Measurements from ENCODE around the gene EP300.
"Not testable (repeated sequence)": the region's sequence is repeated elsewhere in the genome, so short reads cannot be mapped to it uniquely, and the experiment has no call there.

EP300 gene

GRCh38 chr22:41106122-41106968 lies 14.0 kb downstream of the EP300 start:
- no peak for TF ChIP-seq CTCF (IDR thresholded peaks at IDR 0.05; ENCODE audit: insufficient read depth, low read depth, low read length, missing control alignments)
- no peak overlapping the region for H3K4me3 ChIP-seq (ENCODE audit: low read length)
- DNase-seq (ENCODE audit: low read depth), result no peak

- not testable (repeated sequence) for DNase-seq (ENCODE audit: low read depth); H3K4me3 ChIP-seq (ENCODE audit: low read length)
These were observed 14.6 kb downstream of the EP300 start for GRCh38 chr22:41106969-41107325.

GRCh38 chr22:41110968-41111367 lies 18.6 kb downstream of the EP300 start:
- H3K4me3 ChIP-seq (ENCODE audit: low read length), result no peak overlapping the region
- TF ChIP-seq CTCF (IDR thresholded peaks at IDR 0.05; ENCODE audit: insufficient read depth, low read depth, low read length, missing control alignments), result no peak
- DNase-seq (ENCODE audit: low read depth), result no peak

- H3K4me3 ChIP-seq (ENCODE audit: low read length), result no peak overlapping the region
- no peak for DNase-seq (ENCODE audit: low read depth)
- no peak for TF ChIP-seq CTCF (IDR thresholded peaks at IDR 0.05; ENCODE audit: insufficient read depth, low read depth, low read length, missing control alignments)
These were observed 23.9 kb downstream of the EP300 start for GRCh38 chr22:41116342-41116741.

DNA sequence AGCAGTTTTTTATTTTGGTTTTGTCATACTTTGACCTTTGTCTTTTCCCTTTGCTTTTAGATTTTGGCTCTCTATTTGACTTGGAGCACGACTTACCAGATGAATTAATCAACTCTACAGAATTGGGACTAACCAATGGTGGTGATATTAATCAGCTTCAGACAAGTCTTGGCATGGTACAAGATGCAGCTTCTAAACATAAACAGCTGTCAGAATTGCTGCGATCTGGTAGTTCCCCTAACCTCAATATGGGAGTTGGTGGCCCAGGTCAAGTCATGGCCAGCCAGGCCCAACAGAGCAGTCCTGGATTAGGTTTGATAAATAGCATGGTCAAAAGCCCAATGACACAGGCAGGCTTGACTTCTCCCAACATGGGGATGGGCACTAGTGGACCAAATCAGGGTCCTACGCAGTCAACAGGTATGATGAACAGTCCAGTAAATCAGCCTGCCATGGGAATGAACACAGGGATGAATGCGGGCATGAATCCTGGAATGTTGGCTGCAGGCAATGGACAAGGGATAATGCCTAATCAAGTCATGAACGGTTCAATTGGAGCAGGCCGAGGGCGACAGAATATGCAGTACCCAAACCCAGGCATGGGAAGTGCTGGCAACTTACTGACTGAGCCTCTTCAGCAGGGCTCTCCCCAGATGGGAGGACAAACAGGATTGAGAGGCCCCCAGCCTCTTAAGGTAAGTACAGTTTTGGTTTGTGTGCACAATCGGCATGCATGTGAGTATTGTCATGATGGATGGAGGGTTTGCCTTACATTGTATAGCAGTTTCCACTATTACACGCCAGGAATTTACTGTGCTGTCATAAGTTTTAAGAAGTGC lies 25.0 kb downstream of the EP300 start:
- no peak overlapping the region for H3K4me3 ChIP-seq (ENCODE audit: low read length)
- no peak for TF ChIP-seq CTCF (IDR thresholded peaks at IDR 0.05; ENCODE audit: insufficient read depth, low read depth, low read length, missing control alignments)
- no peak for DNase-seq (ENCODE audit: low read depth)

DNA sequence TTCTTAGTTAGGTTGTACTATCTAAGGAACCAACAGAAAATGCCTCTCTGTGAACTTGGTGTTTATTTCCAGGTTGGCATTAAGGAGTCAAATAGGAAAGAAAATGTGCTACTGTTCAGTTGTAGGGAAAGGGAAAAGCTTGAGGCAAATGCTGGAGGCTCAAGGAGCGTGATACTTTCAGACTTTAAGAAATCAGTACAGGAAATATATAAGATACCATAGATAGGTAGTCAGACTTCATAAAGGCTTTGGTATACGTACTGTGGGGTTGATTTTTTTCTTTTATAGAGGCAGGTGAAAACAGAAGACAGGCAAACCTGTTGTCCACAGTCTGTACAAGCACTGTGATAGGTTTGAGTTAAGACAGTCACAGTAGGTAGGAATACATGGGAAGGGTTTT lies 30.8 kb downstream of the EP300 start:
- H3K4me3 ChIP-seq (ENCODE audit: low read length), result no peak overlapping the region
- peak; percentile 27 for DNase-seq (ENCODE audit: low read depth)
- no peak for TF ChIP-seq CTCF (IDR thresholded peaks at IDR 0.05; ENCODE audit: insufficient read depth, low read depth, low read length, missing control alignments)

DNA sequence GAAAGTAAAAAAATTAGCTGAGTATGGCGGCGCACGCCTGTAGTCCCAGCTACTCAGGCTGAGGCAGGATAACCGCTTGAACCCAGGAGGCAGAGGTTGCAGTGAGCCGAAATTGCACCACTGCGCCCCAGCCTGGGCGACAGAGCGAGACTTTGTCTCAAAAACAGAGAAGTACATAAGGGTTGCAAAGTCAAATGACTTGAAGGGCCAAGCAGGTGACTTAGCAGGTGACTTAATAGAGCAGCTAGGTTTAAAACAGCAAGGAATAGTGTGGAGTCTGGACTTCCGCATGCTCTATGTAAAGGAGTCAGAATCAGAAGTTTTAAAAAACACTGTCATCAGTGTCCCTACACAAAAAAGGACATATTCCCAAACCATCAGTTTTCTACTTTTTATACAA lies 31.7 kb downstream of the EP300 start:
- DNase-seq (ENCODE audit: low read depth), result no peak
- no peak for TF ChIP-seq CTCF (IDR thresholded peaks at IDR 0.05; ENCODE audit: insufficient read depth, low read depth, low read length, missing control alignments)
- no peak overlapping the region for H3K4me3 ChIP-seq (ENCODE audit: low read length)
